Smooth muscle cell (in vitro differentiated cells): Measurements from ENCODE around the gene RTN4. TPM values are rescaled to one million over a fixed set of nuclear protein-coding genes. Genes with fewer than 3 reads are reported as not detected.
"Not testable (repeated sequence)": the region's sequence is repeated elsewhere in the genome, so short reads cannot be mapped to it uniquely, and the experiment has no call there.

Experiments
- DNase-seq: peaks from one replicate; lab custom pipeline; 2025; ENCODE audit not compliant: unreplicated experiment; lab: John Stamatoyannopoulos, UW
- H2AFZ ChIP-seq: fragments of 200-600 bp; sonication (generic); 2 replicates; pipeline ENCODE4 v1.6.0; 2016; ENCODE audit warnings: antibody characterized with exemption, low read depth, mild to moderate bottlenecking
- H3F3A ChIP-seq: fragments of 200-600 bp; sonication (generic); 2 replicates; pipeline ENCODE4 v1.6.0; 2017; ENCODE audit warnings: antibody characterized with exemption, low read depth
- H3K27ac ChIP-seq: fragments of 200-600 bp; sonication (generic); 2 replicates; pipeline ENCODE4 v1.5.1; 2016; ENCODE audit warnings: low read depth, mild to moderate bottlenecking
- H3K27me3 ChIP-seq: fragments of 200-600 bp; sonication (generic); 2 replicates; pipeline ENCODE4 v1.6.1; 2016; ENCODE audit warnings: low read depth, mild to moderate bottlenecking
- H3K36me3 ChIP-seq: fragments of 200-600 bp; sonication (generic); 2 replicates; pipeline ENCODE4 v1.5.1; 2016; ENCODE audit warnings: low read depth
- H3K4me1 ChIP-seq: fragments of 200-600 bp; sonication (generic); 2 replicates; pipeline ENCODE4 v1.5.1; 2016; ENCODE audit warnings: low read depth
- H3K4me2 ChIP-seq: fragments of 200-600 bp; sonication (generic); 2 replicates; pipeline ENCODE4 v1.6.0; 2016; ENCODE audit warnings: mild to moderate bottlenecking
- H3K4me3 ChIP-seq: fragments of 200-600 bp; sonication (generic); 2 replicates; pipeline ENCODE4 v1.5.1; 2016; ENCODE audit warnings: mild to moderate bottlenecking
- H3K79me2 ChIP-seq: fragments of 200-600 bp; sonication (generic); 2 replicates; pipeline ENCODE4 v1.6.0; 2016; ENCODE audit warnings: low read depth, mild to moderate bottlenecking
- H3K9ac ChIP-seq: fragments of 200-600 bp; sonication (generic); 2 replicates; pipeline ENCODE4 v1.6.0; 2016; ENCODE audit warnings: low read depth
- H3K9me3 ChIP-seq: fragments of 200-600 bp; sonication (generic); replicated peaks from 2 replicates; pipeline ENCODE4 v1.5.1; 2016; ENCODE audit warnings: low read depth
- H4K20me1 ChIP-seq: fragments of 200-600 bp; sonication (generic); 2 replicates; pipeline ENCODE4 v1.6.0; 2016; ENCODE audit warnings: low read depth
- CTCF ChIP-seq: fragments of 200-600 bp; sonication (generic); IDR thresholded peaks from 2 replicates; pipeline ENCODE4 v1.5.1; 2017; ENCODE audit warnings: borderline replicate concordance, mild to moderate bottlenecking, antibody characterized with exemption; ENCODE audit not compliant: insufficient read depth, poor library complexity, severe bottlenecking
- WGBS: methylation state at CpG from one replicate; pipeline ENCODE4 v1.1.7; 2016; ENCODE audit warnings: low lambda C conversion rate; 5-methylcytosine and 5-hydroxymethylcytosine counted together
- polyA plus RNA-seq: library from polyadenylated mRNA; unstranded; fragments of >200 nt; fragmentation: Nextera tagmentation; extraction: Ambion mirVana; gene quantifications from 2 replicates; pipeline ENCODE4 v1.2.1, GENCODE V29; 2016
- total RNA-seq: library from RNA; depleted of rRNA; stranded (reverse); fragments of >200 nt; gene quantifications from 2 replicates; pipeline ENCODE4 v1.2.3, GENCODE V29; 2014

Gene RTN4
- total and polyA plus RNA-seq, 2 experiments from 2014 or later, result 295 to 335 TPM

- DNase-seq, result no peak
- Histone ChIP-seq H3K9ac (no peak overlapping the region), H3K27ac (no peak overlapping the region), H3K36me3 (no peaks in the 10 kb centered on the region), H3K79me2 (no peaks in the 10 kb centered on the region), H4K20me1 (no peaks in the 10 kb centered on the region), H3K4me2 (no peak overlapping the region), H3K27me3 (no peaks in the 10 kb centered on the region), H3K4me1 (no peaks in the 10 kb centered on the region), H3F3A (no peaks in the 10 kb centered on the region), H2AFZ (no peak overlapping the region), H3K9me3 (no peaks in the 10 kb centered on the region), H3K4me3 (no peak overlapping the region)
- TF ChIP-seq CTCF, result no peak
- 90% methylated on average over 7 of the region's 7 CpGs for WGBS
Observed at GRCh38 chr2:55080204-55080738, 30.0 kb upstream of the RTN4 start.

GRCh38 chr2:55078956-55079355 lies 28.7 kb upstream of the RTN4 start:
- no peak overlapping the region for H3K4me3 ChIP-seq
- H3K4me1 ChIP-seq, result no peaks in the 10 kb centered on the region
- H3K36me3 ChIP-seq, result no peaks in the 10 kb centered on the region
- H3K79me2 ChIP-seq, result no peaks in the 10 kb centered on the region
- no peak for TF ChIP-seq CTCF
- H2AFZ ChIP-seq, result no peak overlapping the region
- no peaks in the 10 kb centered on the region for H3K9me3 ChIP-seq
- DNase-seq, result no peak
- H3K4me2 ChIP-seq, result no peak overlapping the region
- 89% methylated on average over 2 of the region's 2 CpGs for WGBS
- no peaks in the 10 kb centered on the region for H4K20me1 ChIP-seq
- H3K27ac ChIP-seq, result no peak overlapping the region
- no peak overlapping the region for H3K9ac ChIP-seq
- no peaks in the 10 kb centered on the region for H3K27me3 ChIP-seq
- H3F3A ChIP-seq, result no peaks in the 10 kb centered on the region

GRCh38 chr2:55076721-55077120 lies 26.5 kb upstream of the RTN4 start:
- Histone ChIP-seq H3K27me3 (no peaks in the 10 kb centered on the region), H3K4me3 (no peak overlapping the region), H3K4me2 (no peak overlapping the region), H3F3A (no peaks in the 10 kb centered on the region), H3K27ac (no peak overlapping the region), H3K9me3 (no peaks in the 10 kb centered on the region), H2AFZ (no peak overlapping the region), H4K20me1 (no peaks in the 10 kb centered on the region), H3K79me2 (no peaks in the 10 kb centered on the region), H3K4me1 (no peaks in the 10 kb centered on the region), H3K36me3 (no peaks in the 10 kb centered on the region), H3K9ac (no peak overlapping the region)
- WGBS, result 97% methylated on average over 9 of the region's 9 CpGs
- TF ChIP-seq CTCF, result no peak
- no peak for DNase-seq

- H3K4me3 ChIP-seq, H3K9ac ChIP-seq, H2AFZ ChIP-seq, DNase-seq, H3K27me3 ChIP-seq, H3F3A ChIP-seq, H4K20me1 ChIP-seq, H3K27ac ChIP-seq, H3K9me3 ChIP-seq, H3K4me2 ChIP-seq, H3K79me2 ChIP-seq, H3K36me3 ChIP-seq, H3K4me1 ChIP-seq: not testable (repeated sequence)
- WGBS, result 52% methylated on average over 1 of the region's 1 CpG
Observed at GRCh38 chr2:55076019-55076418, 25.8 kb upstream of the RTN4 start.
